ENCODE measurements around the gene SSH2.

- no peak for TF ChIP-seq POLR2A (IDR thresholded peaks at IDR 0.05)
- TF ChIP-seq CTCF (IDR thresholded peaks at IDR 0.05), result no peak
These were observed 255.7 kb downstream of the SSH2 start for GRCh38 chr17:29674281-29674680.
